Panc1 (cell line): ENCODE measurements around the gene CLNS1A.

ENCODE experiments used
- POLR2AphosphoS5 ChIP-seq: IDR thresholded peaks from 2 replicates; pipeline ENCODE4 v1.6.1; 2012; ENCODE audit warnings: mild to moderate bottlenecking, low read depth, low read length, moderate library complexity
- REST ChIP-seq, 2 experiments: IDR thresholded peaks; 2 replicates each; pipeline ENCODE4 v1.6.1; 2011 to 2012; ENCODE audit warnings: low read depth in 2 of 2, control low read depth in 1 of 2, low read length in 1 of 2, mild to moderate bottlenecking in 1 of 2, moderate library complexity in 1 of 2; ENCODE audit not compliant: insufficient read depth in 1 of 2
- SIN3A ChIP-seq: IDR thresholded peaks from 2 replicates; pipeline ENCODE4 v1.6.1; 2012; ENCODE audit warnings: low read depth, mild to moderate bottlenecking, low read length, moderate library complexity, borderline replicate concordance; ENCODE audit not compliant: insufficient read depth
- TCF7L2 ChIP-seq: IDR thresholded peaks from 2 replicates; pipeline ENCODE4 v1.6.1; 2011; ENCODE audit warnings: mild to moderate bottlenecking, low read depth, low read length, inconsistent platforms
- TF ChIP-seq, protein P1 (sequence below): fragments of 450-650 bp; IDR thresholded peaks from 2 replicates; pipeline ENCODE4 v1.5.1; 2017; ENCODE audit warnings: mild to moderate bottlenecking

DNA sequence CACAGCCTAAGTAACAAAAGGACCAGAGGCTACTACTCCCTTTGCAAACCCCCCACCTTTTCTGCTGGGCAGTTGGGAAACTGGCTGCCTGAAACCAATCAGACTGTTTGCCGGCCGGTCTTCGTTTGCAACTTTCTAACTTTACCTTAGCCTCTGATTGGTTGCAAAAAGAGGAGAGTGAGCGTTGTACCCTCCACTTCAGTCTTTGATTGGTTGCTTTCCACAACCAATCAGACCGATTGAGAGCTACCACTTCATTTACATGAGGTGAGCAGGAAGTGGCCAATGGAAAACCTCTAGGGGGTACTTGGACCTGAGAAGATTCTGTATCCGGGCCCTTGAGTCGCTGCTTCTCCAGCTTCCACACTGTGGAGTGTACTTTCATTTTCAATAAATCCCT, 18.8 kb upstream of the CLNS1A start:
- TF ChIP-seq, protein P1, sequence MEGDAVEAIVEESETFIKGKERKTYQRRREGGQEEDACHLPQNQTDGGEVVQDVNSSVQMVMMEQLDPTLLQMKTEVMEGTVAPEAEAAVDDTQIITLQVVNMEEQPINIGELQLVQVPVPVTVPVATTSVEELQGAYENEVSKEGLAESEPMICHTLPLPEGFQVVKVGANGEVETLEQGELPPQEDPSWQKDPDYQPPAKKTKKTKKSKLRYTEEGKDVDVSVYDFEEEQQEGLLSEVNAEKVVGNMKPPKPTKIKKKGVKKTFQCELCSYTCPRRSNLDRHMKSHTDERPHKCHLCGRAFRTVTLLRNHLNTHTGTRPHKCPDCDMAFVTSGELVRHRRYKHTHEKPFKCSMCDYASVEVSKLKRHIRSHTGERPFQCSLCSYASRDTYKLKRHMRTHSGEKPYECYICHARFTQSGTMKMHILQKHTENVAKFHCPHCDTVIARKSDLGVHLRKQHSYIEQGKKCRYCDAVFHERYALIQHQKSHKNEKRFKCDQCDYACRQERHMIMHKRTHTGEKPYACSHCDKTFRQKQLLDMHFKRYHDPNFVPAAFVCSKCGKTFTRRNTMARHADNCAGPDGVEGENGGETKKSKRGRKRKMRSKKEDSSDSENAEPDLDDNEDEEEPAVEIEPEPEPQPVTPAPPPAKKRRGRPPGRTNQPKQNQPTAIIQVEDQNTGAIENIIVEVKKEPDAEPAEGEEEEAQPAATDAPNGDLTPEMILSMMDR: no peak
- no peak for TF ChIP-seq TCF7L2
- no peak for TF ChIP-seq POLR2AphosphoS5
- no peak for TF ChIP-seq SIN3A
- TF ChIP-seq REST (IDR thresholded peaks at IDR 0.05; ENCODE audit: insufficient read depth in 1 of 2, low read depth in 2 of 2, low read length in 1 of 2): no peak
